HG02970 (cell line): ENCODE results near the gene PROM1.

Source experiments
- ATAC-seq: cut with Tn5 transposase; IDR thresholded peaks from one replicate; pipeline ENCODE4 v1.9.1; 2021; ENCODE audit warnings: mild to moderate bottlenecking, moderate library complexity, moderate number of reproducible peaks; ENCODE audit not compliant: unreplicated experiment, low FRiP score

PROM1 gene

GRCh38 chr4:16083241-16084191, at the start of gene PROM1:
TSS of gene PROM1 (minus strand) at chr4:16084023. CDS start at chr4:16075906, 8,117 bp downstream.
- ATAC-seq = no peak

DNA sequence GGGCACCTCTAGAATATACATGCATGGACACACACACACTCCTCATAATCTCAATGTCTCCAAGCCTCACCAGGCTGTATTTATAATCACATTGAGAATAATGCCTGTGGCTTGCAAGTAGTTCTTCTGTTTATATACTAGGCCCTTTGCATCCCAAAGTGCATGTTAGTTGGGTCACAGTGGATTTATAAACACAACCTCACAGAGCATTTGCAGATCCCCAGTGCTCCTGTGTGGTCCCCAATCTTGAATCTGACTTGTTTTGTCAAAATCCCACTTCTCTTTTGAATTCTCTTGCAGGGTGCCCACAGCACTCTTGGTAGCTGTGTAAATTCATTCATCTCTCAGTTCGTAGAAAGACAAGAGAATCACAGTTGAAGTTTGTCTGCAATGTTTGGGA, 49.6 kb upstream of the PROM1 start:
- ATAC-seq = no peak

DNA sequence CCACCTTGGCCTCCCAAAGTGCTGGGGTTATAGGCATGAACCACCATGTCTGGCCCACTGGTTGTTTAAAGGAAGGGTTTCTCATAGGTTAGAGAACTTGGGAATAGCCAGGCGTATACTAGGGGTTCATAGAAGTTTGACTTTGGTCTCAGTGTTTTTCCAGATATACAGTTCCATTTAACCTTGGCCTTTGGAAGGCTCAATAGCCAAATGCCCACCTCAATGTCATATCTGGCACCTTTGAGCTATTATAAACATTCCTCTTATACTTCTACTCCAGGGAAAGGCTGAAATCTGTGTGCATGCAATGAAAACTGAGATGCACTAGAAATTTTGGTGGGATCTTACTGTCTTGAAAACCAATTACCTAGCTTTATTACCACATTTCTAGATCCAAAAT, 47.5 kb upstream of the PROM1 start:
- no peak for ATAC-seq

GRCh38 chr4:16129336-16129735, 45.5 kb upstream of the PROM1 start:
- ATAC-seq = no peak

GRCh38 chr4:16126714-16127113, 42.9 kb upstream of the PROM1 start:
- ATAC-seq = no peak

GRCh38 chr4:16125571-16126445, 42.0 kb upstream of the PROM1 start:
- ATAC-seq = no peak

- ATAC-seq = no peak
Measured at GRCh38 chr4:16124232-16124631, 40.4 kb upstream of the PROM1 start.

GRCh38 chr4:16123356-16124084, 39.7 kb upstream of the PROM1 start:
- no peak for ATAC-seq

DNA sequence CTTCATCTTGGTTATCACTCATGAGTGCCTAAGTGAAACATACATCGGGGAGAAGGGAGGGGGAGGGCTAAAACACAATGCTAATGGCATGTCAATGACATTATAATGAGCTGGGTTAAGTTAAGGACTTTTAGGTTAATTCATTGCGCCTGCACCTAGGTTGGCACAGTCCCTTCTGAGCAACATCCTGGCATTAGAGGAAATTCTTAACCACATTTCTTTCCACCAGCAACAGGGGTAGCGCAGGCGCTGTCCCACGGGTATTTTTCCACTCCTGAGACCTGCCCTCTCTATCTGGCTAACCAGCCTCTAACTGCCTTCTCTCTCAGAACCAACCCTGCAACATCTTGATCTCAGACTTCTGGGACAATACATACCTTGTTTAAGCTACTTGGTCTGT, 39.0 kb upstream of the PROM1 start:
- ATAC-seq = no peak

- ATAC-seq = no peak
Measured at GRCh38 chr4:16122308-16122711, 38.5 kb upstream of the PROM1 start.

DNA sequence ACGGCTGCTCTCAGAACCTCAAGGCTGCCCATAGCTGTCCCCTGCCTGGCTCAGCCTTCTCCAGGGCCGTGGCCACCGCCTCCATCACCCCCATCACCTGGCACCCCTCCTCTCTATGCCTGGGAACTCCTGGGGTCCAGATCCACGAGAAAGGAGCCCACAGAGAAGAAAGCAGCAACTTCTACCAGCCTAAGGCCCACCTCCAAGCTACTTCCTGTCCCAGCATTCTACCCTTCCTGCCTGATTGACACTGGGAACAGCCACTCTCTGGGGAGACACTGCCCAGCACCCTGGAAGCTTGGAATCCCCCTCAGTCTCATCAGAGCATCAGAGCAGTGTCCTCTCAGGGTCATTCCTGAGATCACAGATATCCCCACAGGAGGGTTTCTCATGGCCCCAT, 36.9 kb upstream of the PROM1 start:
- ATAC-seq = no peak

DNA sequence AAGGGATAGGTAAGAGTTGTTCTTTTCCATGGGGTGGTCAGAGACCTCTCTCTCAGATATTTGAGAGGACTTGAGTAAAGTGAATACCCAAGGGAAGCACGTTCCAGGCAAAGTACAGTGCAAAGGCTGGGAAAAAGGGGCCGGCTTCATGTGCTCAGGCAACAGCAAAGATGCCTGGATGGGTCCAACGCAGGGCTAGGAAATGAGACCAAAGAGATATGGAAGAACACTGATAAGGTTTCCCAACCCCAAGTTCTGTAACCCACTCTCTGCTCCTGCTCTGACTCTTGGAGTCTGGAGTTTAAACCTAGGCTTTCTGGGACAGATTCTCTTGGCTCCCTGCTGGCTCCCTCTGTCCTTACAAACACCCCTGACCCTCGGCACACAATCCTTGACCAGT, 36.2 kb upstream of the PROM1 start:
- no peak for ATAC-seq

- ATAC-seq = no peak
Measured at GRCh38 chr4:16118090-16118489, 34.3 kb upstream of the PROM1 start.

DNA sequence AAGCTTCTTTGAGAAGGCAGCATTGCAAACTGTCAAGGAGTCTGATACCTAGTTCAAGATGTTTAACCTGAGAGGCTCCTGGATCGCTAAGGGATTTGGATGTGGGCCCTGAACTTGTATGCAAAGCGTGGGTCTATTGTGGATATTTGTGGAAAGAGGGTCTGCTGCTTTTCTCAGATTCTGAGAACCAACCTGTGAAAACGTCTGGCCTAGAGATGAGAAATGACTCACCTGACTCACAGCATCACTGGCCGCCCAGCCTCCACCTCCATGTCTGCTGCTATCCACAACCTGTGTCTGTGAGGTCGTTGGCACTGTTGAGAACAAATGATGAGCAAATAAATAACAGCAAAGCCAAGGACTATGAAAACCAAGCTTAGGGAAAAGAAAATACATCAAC, 33.3 kb upstream of the PROM1 start:
- ATAC-seq = no peak

DNA sequence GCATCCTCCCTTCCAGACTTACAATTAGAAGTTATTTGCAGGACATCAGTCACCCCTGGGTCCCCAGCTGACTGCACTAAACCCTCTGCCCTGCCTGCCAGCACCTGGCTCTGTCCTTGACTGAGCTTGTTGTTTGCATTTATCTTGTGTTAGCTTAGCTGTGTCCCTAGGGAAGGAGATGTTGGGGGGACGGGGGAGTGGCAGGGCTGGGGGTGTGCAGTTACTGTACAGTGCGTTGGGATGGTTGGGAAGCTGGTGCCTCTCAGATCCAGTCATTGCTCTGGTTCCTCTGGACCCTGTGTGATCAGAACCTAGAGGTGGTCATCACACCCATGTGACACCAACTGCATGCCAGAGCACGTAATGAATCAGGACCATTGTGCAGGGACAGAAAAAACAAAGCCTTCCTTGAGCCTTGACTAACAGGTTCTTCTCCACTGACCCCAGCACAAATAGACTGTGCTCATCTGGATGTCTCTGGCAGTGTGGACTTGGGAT, 32.7 kb upstream of the PROM1 start:
- ATAC-seq = no peak

- no peak for ATAC-seq
Measured at GRCh38 chr4:16116019-16116418, 32.2 kb upstream of the PROM1 start.

DNA sequence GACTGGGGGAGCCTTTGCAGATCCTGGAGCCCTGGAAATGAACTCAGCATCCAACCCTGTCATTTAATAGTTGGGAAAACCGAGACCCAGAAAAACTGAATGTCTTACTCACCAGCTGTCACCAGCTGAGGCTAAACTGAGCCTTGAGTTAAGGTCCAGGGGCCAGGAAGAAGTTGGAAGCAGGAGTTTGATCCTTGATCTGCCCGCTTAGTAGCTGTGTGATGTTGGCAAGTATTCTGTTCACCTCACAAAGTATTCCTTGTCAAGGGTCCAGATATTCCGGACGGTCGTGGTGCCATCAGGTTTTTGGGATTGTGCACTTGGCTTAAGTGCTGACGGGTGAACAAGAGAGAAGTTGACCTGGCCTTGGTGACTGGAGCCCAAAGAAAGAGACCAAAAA, 30.7 kb upstream of the PROM1 start:
- no peak for ATAC-seq

GRCh38 chr4:16113741-16114140, 29.9 kb upstream of the PROM1 start:
- no peak for ATAC-seq

DNA sequence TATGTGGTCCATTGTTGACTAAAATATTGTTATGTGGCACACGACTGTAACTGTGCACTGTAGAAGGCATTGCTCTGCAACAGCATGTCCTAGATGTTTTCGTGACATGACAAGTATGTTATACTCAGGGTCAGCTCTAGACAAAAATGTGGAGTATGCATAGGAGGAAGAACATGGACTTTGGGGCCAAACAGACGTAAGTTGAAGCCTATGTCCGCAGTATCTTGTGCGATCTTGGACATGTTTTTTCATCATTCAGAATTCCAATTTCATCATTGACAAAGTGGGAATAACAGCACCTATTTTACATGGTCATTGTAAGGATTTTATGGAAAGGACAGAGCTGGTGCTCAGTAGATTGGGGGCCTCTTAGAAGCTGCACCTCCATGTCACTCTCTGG, 27.7 kb upstream of the PROM1 start:
- no peak for ATAC-seq

DNA sequence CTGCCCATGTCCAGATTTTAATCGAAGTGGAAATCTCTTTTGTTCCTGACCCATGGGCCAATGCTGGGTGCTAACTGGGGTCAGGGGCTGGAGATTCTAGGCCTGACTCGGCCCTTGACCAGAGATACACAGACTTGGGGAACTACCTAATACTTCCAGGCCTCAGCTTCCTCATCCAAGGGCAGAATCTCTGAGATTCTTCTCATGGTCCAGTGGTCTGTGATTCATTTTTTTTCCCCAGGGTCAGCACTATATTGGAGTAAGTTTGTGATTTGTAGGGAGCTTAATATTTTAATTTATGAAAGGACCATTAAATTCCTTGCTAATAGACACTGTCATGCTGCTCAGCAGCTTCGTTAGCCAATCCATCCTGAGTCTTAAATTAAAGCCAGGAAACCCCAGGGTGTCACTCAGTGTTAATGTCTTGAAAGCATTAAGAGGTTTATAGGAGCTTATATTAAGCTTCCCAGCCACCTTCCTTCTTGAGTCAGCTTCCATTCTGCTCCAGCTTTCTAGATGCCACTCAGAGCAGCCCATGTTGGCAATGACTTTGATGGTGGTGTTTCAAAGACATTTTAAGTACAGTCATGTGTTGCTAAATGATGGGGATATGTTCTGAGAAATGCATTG, 27.0 kb upstream of the PROM1 start:
- ATAC-seq = no peak
